H1 (cell line): ENCODE measurements around the gene GALNT18. TPM values are rescaled to one million over a fixed set of nuclear protein-coding genes. Genes with fewer than 3 reads are reported as not detected.

Experiments used
- CTCF ChIA-PET: fragments of 300-600 bp; sonication (Branson Sonifier 250); formaldehyde crosslinking; loops from one replicate; lab custom pipeline; 2021; ENCODE audit not compliant: partially characterized antibody; lab: Charles Lee
- POLR2A ChIA-PET: fragments of 300-600 bp; sonication (Branson Sonifier 250); formaldehyde crosslinking; loops from one replicate; lab custom pipeline; 2021; ENCODE audit warnings: inconsistent platforms; ENCODE audit not compliant: partially characterized antibody; lab: Charles Lee
- DNase-seq, 2 experiments: peaks; one replicate each; pipeline versions ENCODE4 v3.0.0 to v3.0.0-alpha.2; 2010 to 2022; ENCODE audit warnings: low spot score in 2 of 2, low read depth in 1 of 2, mixed read lengths in 1 of 2
- FAIRE-seq: peaks from 2 replicates; lab custom pipeline; 2011; peaks lifted over from hg19 to GRCh38; lab: Jason Lieb, UNC
- H2AFZ ChIP-seq: 2 replicates; pipeline ENCODE4 v1.8.1; 2012; ENCODE audit warnings: low read length, inconsistent platforms
- H2AK5ac ChIP-seq: 2 replicates; pipeline ENCODE4 v1.6.1; 2013; ENCODE audit warnings: low read depth, low read length
- H2BK120ac ChIP-seq: replicated peaks from 2 replicates; pipeline ENCODE3; 2013; ENCODE audit warnings: low read depth, low read length, inconsistent platforms
- H2BK12ac ChIP-seq: 2 replicates; pipeline ENCODE4 v1.6.1; 2013; ENCODE audit warnings: low read depth, low read length
- H2BK15ac ChIP-seq: 2 replicates; pipeline ENCODE4 v1.6.1; 2013; ENCODE audit warnings: low read length
- H2BK20ac ChIP-seq: 2 replicates; pipeline ENCODE4 v1.6.1; 2013; ENCODE audit warnings: low read length
- H2BK5ac ChIP-seq: 2 replicates; pipeline ENCODE4 v1.6.1; 2013; ENCODE audit warnings: low read depth, low read length
- H3K14ac ChIP-seq: 2 replicates; pipeline ENCODE4 v1.6.1; 2013; ENCODE audit warnings: inconsistent platforms; ENCODE audit not compliant: insufficient read length
- H3K18ac ChIP-seq: 2 replicates; pipeline ENCODE4 v1.6.1; 2013; ENCODE audit warnings: low read length; ENCODE audit errors: extremely low read depth
- H3K23ac ChIP-seq: 2 replicates; pipeline ENCODE4 v1.6.1; 2013; ENCODE audit warnings: inconsistent platforms; ENCODE audit not compliant: insufficient read length
- H3K23me2 ChIP-seq: 2 replicates; pipeline ENCODE4 v1.6.1; 2013; ENCODE audit warnings: low read depth, low read length
- H3K27ac ChIP-seq: 2 replicates; pipeline ENCODE4 v1.6.1; 2011; ENCODE audit warnings: low read depth, low read length, inconsistent platforms
- H3K27me3 ChIP-seq, 4 experiments: replicated peaks in 1 of 4; 1 replicate in 1 of 4; 2 replicates in 3 of 4; pipeline versions ENCODE4 v1.6.1 to v1.8.1; 2011 to 2013; ENCODE audit warnings: low read length in 3 of 4, mild to moderate bottlenecking in 3 of 4, inconsistent platforms in 2 of 4, mixed read lengths in 2 of 4, moderate library complexity in 1 of 4; ENCODE audit not compliant: control insufficient read depth in 3 of 4, insufficient read depth in 3 of 4; ENCODE audit errors: extremely low read depth in 1 of 4
- H3K36me3 ChIP-seq, 4 experiments: 2 replicates each; pipeline versions ENCODE4 v1.6.1 to v1.8.1; 2011 to 2013; ENCODE audit warnings: mild to moderate bottlenecking in 4 of 4, low read length in 3 of 4, moderate library complexity in 2 of 4, control low read depth in 1 of 4, inconsistent platforms in 1 of 4; ENCODE audit not compliant: insufficient read depth in 4 of 4, control insufficient read depth in 2 of 4
- H3K4ac ChIP-seq: replicated peaks from 2 replicates; pipeline ENCODE3; 2013; ENCODE audit warnings: low read length, low read depth, mixed read lengths, inconsistent platforms; ENCODE audit not compliant: insufficient read length
- H3K4me1 ChIP-seq, 4 experiments: replicated peaks in 1 of 4; 1 replicate in 1 of 4; 2 replicates in 3 of 4; pipeline versions ENCODE4 v1.6.1 to v1.8.1; 2011 to 2013; ENCODE audit warnings: low read length in 3 of 4, inconsistent platforms in 2 of 4, mixed read lengths in 1 of 4; ENCODE audit not compliant: insufficient read depth in 4 of 4, control insufficient read depth in 3 of 4
- H3K4me2 ChIP-seq, 2 experiments: 2 replicates each; pipeline versions ENCODE4 v1.6.1 to v1.8.1; 2011 to 2013; ENCODE audit warnings: low read depth in 2 of 2, low read length in 2 of 2, control low read depth in 1 of 2, inconsistent platforms in 1 of 2, mild to moderate bottlenecking in 1 of 2; ENCODE audit not compliant: insufficient read depth in 1 of 2
- H3K4me3 ChIP-seq, 4 experiments: fragments of 200-600, 300-600 bp in 1 of 4; sonication (generic), shearing (Covaris generic), sonication (Bioruptor Twin) in 1 of 4; 2 replicates each; pipeline versions ENCODE4 v1.5.1 to v1.8.1; 2011 to 2016; ENCODE audit warnings: low read length in 4 of 4, low read depth in 3 of 4, control low read depth in 2 of 4, inconsistent platforms in 2 of 4, mild to moderate bottlenecking in 2 of 4, mixed read lengths in 1 of 4, moderate library complexity in 1 of 4; ENCODE audit not compliant: insufficient read depth in 2 of 4; ENCODE audit errors: extremely low read depth in 1 of 4
- H3K56ac ChIP-seq: replicated peaks from 2 replicates; pipeline ENCODE3; 2013; ENCODE audit warnings: low read depth, mild to moderate bottlenecking, mixed read lengths, low read length, inconsistent platforms; ENCODE audit not compliant: insufficient read length
- H3K79me1 ChIP-seq: 2 replicates; pipeline ENCODE4 v1.6.1; 2013; ENCODE audit warnings: low read depth, low read length, control low read depth
- H3K79me2 ChIP-seq, 2 experiments: 2 replicates each; pipeline versions ENCODE4 v1.6.1 to v1.8.1; 2012 to 2013; ENCODE audit warnings: low read length in 2 of 2, mild to moderate bottlenecking in 2 of 2, inconsistent platforms in 1 of 2; ENCODE audit not compliant: insufficient read depth in 2 of 2, control insufficient read depth in 1 of 2
- H3K9ac ChIP-seq, 4 experiments: replicated peaks in 1 of 4; 1 replicate in 1 of 4; 2 replicates in 3 of 4; pipeline versions ENCODE4 v1.6.1 to v1.8.1; 2011 to 2013; ENCODE audit warnings: low read depth in 3 of 4, low read length in 3 of 4, control low read depth in 2 of 4, mild to moderate bottlenecking in 2 of 4, moderate library complexity in 2 of 4, inconsistent platforms in 1 of 4; ENCODE audit errors: extremely low read depth in 1 of 4
- H3K9me3 ChIP-seq, 2 experiments: 2 replicates each; pipeline versions ENCODE4 v1.6.1 to v1.8.1; 2012 to 2013; ENCODE audit warnings: mild to moderate bottlenecking in 2 of 2, moderate library complexity in 2 of 2, control low read depth in 1 of 2, inconsistent platforms in 1 of 2, low read depth in 1 of 2, low read length in 1 of 2, mixed read lengths in 1 of 2; ENCODE audit not compliant: insufficient read depth in 2 of 2
- H4K20me1 ChIP-seq, 2 experiments: replicated peaks in 1 of 2; 2 replicates each; pipeline versions ENCODE3 to v1.8.1; 2011 to 2013; ENCODE audit warnings: inconsistent platforms in 2 of 2, low read length in 2 of 2, mild to moderate bottlenecking in 1 of 2; ENCODE audit not compliant: insufficient read depth in 2 of 2, control insufficient read depth in 1 of 2
- H4K5ac ChIP-seq: 2 replicates; pipeline ENCODE4 v1.6.1; 2013; ENCODE audit warnings: low read length, low read depth, mixed read lengths, inconsistent platforms; ENCODE audit not compliant: insufficient read length
- H4K8ac ChIP-seq: 2 replicates; pipeline ENCODE4 v1.8.0; 2013; ENCODE audit warnings: mild to moderate bottlenecking, moderate library complexity, low read length, inconsistent platforms; ENCODE audit not compliant: insufficient read depth; ENCODE audit errors: extremely low read depth
- H4K91ac ChIP-seq: replicated peaks from 2 replicates; pipeline ENCODE3; 2013; ENCODE audit warnings: low read length, mixed read lengths, inconsistent platforms; ENCODE audit not compliant: insufficient read length
- ASH2L ChIP-seq: fragments of 200-600, 300-600 bp; sonication (generic); IDR thresholded peaks from one replicate; pipeline ENCODE4 v1.7.1; 2017; ENCODE audit warnings: low read length
- CBX5 ChIP-seq: fragments of 300-800, 300-1000 bp; sonication (generic); IDR thresholded peaks from 2 replicates; pipeline ENCODE4 v1.7.1; 2016; ENCODE audit warnings: antibody characterized with exemption, low read length, low read depth
- CHD2 ChIP-seq: IDR thresholded peaks from 2 replicates; pipeline ENCODE4 v1.6.1; 2012; ENCODE audit warnings: low read length, improper control_type of control experiment
- EGR1 ChIP-seq: IDR thresholded peaks from 2 replicates; pipeline ENCODE4 v1.6.1; 2011; ENCODE audit warnings: low read depth, low read length, borderline replicate concordance
- GTF2F1 ChIP-seq: IDR thresholded peaks from 2 replicates; pipeline ENCODE4 v1.6.1; 2012; ENCODE audit warnings: low read depth, low read length, improper control_type of control experiment, borderline replicate concordance
- JUND ChIP-seq: IDR thresholded peaks from 2 replicates; pipeline ENCODE4 v1.6.1; 2011; ENCODE audit warnings: mild to moderate bottlenecking, improper control_type of control experiment, low read length
- POU5F1 ChIP-seq: IDR thresholded peaks from 2 replicates; pipeline ENCODE4 v1.6.1; 2011; ENCODE audit warnings: low read depth, mild to moderate bottlenecking, low read length, moderate library complexity
- RAD21 ChIP-seq, 2 experiments: IDR thresholded peaks in 1 of 2; conservative IDR thresholded peaks in 1 of 2; 2 replicates each; pipeline ENCODE4 v1.6.1; 2011; ENCODE audit warnings: low read depth in 2 of 2, low read length in 2 of 2, improper control_type of control experiment in 1 of 2, inconsistent platforms in 1 of 2, mild to moderate bottlenecking in 1 of 2, moderate library complexity in 1 of 2
- SP1 ChIP-seq: IDR thresholded peaks from 2 replicates; pipeline ENCODE4 v1.6.1; 2011; ENCODE audit warnings: low read depth, low read length
- SRF ChIP-seq: IDR thresholded peaks from 2 replicates; pipeline ENCODE4 v1.6.1; 2011; ENCODE audit warnings: mild to moderate bottlenecking, low read depth, low read length, moderate library complexity
- WGBS, 2 experiments: shearing (Covaris generic) in 1 of 2; methylation state at CpG; one replicate each; pipeline versions ENCODE4 v1.1.6 to v1.1.7; 2013 to 2015; ENCODE audit warnings: low lambda C conversion rate in 2 of 2, mixed read lengths in 2 of 2, inconsistent platforms in 1 of 2, low coverage in 1 of 2, missing lambda C conversion rate in 1 of 2; ENCODE audit not compliant: insufficient replicate concordance in 2 of 2, insufficient coverage in 1 of 2, insufficient read length in 1 of 2; ENCODE audit errors: extremely low coverage in 1 of 2, missing lambda C conversion rate in 1 of 2; 5-methylcytosine and 5-hydroxymethylcytosine counted together
- polyA plus RNA-seq, 7 experiments: library from polyadenylated mRNA; depleted of rRNA in 3 of 7; stranded (reverse) in 5 of 7; unstranded in 2 of 7; fragments of >200 nt in 5 of 7; fragments of 200-250 nt in 2 of 7; gene quantifications; 1 replicate in 5 of 7; 2 replicates in 1 of 7; 4 replicates in 1 of 7; pipeline versions ENCODE4 v1.2.1 to v1.2.3, GENCODE V29; 2011 to 2013; ENCODE audit warnings: missing spikeins in 2 of 7, mixed read lengths in 2 of 7
- total RNA-seq: library from RNA; stranded (reverse); fragmentation: NEBNext Ultra II Directional; extraction: Animal tissue kit (Norgen Biotek cat#: 25700); gene quantifications from 2 replicates; pipeline ENCODE4 v1.2.1, GENCODE V29; 2021
- TF ChIP-seq, protein P1 (sequence below): IDR thresholded peaks from 2 replicates; pipeline ENCODE4 v1.6.1; 2012; ENCODE audit warnings: inconsistent platforms

GALNT18 gene
- total and polyA plus RNA-seq, 2 of the 8 experiments (the other 6 are each of a cell fraction or from before 2014, with no cell fraction given), result 6.0 to 9.4 TPM

DNA sequence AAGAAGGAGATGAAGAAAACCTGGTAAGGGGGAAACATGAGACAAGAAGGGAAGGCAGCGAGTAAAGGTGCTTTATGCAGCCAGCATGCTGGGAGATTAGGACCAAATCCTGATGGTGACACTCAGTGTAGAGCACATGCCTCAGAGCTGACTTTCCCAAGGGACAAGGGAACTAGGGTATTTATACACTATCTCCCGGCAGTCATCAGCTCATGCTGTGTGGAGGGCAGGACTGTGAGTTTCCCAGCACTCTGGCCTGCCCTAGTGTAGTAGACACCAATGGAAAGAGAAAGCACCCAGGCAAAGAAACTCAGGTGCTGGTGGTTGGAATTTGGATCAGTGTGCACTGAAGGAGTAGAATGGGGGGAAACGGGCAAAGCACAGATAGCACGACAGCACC lies 140.4 kb downstream of the GALNT18 start:
- FAIRE-seq (no peak), DNase-seq (no peak)
- no peak overlapping the region; the same call in 1 of the 2 replicates for H4K8ac ChIP-seq
- H2AFZ ChIP-seq, result no peak overlapping the region
- no peak overlapping the region for H3K56ac ChIP-seq
- no peaks in the 10 kb centered on the region for H3K9me3 ChIP-seq
- no peak overlapping the region for H3K4ac ChIP-seq
- no peaks in the 10 kb centered on the region for H3K79me1 ChIP-seq
- ChIA-PET CTCF (interaction anchor here (0.5 to 1.9 kb wide), 7 partner anchors 52 to 1648 kb away, joined by 3 to 8 read pairs (median 3); no protein-coding TSS in a partner anchor), POLR2A (no interaction called here)
- H2BK20ac ChIP-seq, result no peak overlapping the region
- no peak overlapping the region for H2BK120ac ChIP-seq
- H2BK12ac ChIP-seq, result no peak overlapping the region
- WGBS, 2 experiments, result 87% methylated on average over 4 of the region's 4 CpGs; no CpG with 5 or more reads in 1 of the 2 experiments
- H3K79me2 ChIP-seq, result no peaks in the 10 kb centered on the region
- H2BK5ac ChIP-seq, result no peak overlapping the region
- H2BK15ac ChIP-seq, result no peak overlapping the region
- no peak overlapping the region for H3K4me3 ChIP-seq
- peaks cover 0 to 5% (median 2%) of the 10 kb centered on the region in 4 experiments; a peak in 3 of 7 replicates for H3K4me1 ChIP-seq
- H3K14ac ChIP-seq, result no peak overlapping the region
- H3K36me3 ChIP-seq, result no peaks in the 10 kb centered on the region
- H3K23me2 ChIP-seq, result no peaks in the 10 kb centered on the region
- H2AK5ac ChIP-seq, result no peak overlapping the region
- H4K20me1 ChIP-seq, result no peaks in the 10 kb centered on the region
- H4K5ac ChIP-seq, result no peak overlapping the region
- no peaks in the 10 kb centered on the region for H3K27me3 ChIP-seq
- no peak overlapping the region for H3K27ac ChIP-seq
- no peak overlapping the region for H3K23ac ChIP-seq
- H3K18ac ChIP-seq, result no peak overlapping the region
- H4K91ac ChIP-seq, result no peak overlapping the region
- no peak overlapping the region for H3K9ac ChIP-seq
- TF ChIP-seq CHD2 (no peak), EGR1 (no peak), POU5F1 (no peak), SP1 (no peak), ASH2L (no peak), RAD21 (IDR thresholded peaks at IDR 0.05 in 1 of 2, conservative IDR thresholded peaks at IDR 0.05 in 1 of 2; ENCODE audit: low read depth in 2 of 2, low read length in 2 of 2) (no peak), SRF (no peak), CBX5 (no peak), JUND (no peak), GTF2F1 (no peak)
- TF ChIP-seq, protein P1, sequence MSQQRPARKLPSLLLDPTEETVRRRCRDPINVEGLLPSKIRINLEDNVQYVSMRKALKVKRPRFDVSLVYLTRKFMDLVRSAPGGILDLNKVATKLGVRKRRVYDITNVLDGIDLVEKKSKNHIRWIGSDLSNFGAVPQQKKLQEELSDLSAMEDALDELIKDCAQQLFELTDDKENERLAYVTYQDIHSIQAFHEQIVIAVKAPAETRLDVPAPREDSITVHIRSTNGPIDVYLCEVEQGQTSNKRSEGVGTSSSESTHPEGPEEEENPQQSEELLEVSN, result no peak
- H3K4me2 ChIP-seq, result no peak overlapping the region
